IPS DF 4.7 (cell line): ENCODE results near the gene C19orf85.
"Not testable (repeated sequence)": the region's sequence is repeated elsewhere in the genome, so short reads cannot be mapped to it uniquely, and the experiment has no call there.

Experiments used
- DNase-seq: peaks from one replicate; pipeline ENCODE4 v3.0.0-alpha.2; 2013; ENCODE audit warnings: low spot score; ENCODE audit errors: extremely low read depth

C19orf85 gene

GRCh38 chr19:55464662-55465054, at the start of gene C19orf85:
Gene C19orf85, minus strand, starts transcription at chr19:55464751. Its CDS starts 197 bp downstream, at chr19:55464554.
- DNase-seq, result no peak

DNA sequence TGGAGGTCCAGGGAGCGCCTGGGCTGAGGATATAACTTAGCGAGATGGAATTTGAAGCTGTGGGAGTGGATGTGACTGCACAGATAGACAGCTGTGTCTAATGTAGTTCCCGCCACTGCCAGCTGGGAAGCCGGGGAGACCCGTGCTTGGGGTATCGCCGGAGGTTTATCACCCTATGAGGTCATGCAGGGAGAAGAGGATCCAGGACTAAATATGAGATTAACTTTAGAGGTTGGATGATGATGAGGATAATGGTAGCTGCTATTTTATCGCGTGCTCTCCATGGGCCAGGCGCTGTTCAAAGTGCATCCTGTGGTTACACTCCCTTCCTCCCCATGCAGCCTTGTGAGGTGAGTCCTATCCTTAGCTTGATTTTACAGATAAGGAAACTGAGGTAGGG, 43.6 kb upstream of the C19orf85 start:
- DNase-seq, result no peak

- no peak for DNase-seq
Observed at GRCh38 chr19:55504981-55505380, 40.4 kb upstream of the C19orf85 start.

GRCh38 chr19:55504252-55504603, 39.7 kb upstream of the C19orf85 start:
- no peak for DNase-seq

- no peak for DNase-seq
Observed at GRCh38 chr19:55503502-55504251, 39.1 kb upstream of the C19orf85 start.

DNA sequence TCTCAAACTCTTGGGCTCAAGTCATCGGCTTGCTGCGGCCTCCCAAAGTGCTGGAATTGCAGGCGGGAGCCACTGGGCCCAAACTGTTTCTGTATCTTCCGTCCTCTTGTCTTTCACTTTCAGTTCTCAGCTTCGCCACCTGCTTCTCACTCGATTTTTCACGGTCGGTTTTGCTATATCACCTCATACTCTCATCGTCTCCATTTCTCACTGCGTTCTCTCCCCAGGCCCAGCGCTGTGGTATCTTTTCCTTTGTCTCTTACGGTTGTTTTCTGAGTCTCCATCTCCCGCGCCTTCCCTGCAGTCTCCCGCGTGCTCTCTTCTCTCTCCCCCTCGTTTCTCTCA, 38.6 kb upstream of the C19orf85 start:
- no peak for DNase-seq

DNA sequence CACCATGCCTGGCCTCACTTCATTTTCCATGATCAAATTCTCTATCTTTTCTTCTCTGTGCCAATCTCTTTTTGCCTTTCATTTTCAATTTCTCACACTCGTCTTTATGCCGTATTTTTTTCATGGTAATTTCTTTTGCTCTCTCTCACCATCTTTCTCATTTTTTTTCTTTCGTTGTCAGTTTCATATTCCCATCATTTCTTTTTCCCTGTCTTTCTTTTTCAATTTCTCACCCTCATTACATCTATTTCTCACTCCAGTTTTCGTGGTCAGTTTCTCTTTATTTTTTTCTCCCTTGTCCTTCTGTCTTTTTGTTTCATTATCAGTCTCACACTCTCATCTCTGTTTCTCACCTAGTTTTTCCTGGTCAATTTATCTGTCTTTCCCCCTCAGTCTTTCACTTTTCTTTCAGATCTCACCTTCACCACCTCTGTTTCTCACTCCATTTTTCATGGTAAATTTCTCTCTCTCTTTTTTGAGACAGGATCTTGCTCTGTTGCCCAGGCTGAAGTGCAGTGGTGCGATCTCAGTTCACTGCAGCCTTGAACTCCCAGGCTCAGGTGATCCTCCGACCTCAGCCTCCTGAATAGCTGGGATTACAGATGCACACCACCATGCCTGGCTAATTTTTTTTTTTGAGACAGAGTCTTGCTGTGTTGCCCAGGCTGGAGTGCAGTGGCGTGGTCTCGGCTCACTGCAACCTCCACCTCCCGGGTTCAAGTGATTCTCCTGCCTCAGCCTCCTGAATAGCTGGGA, 37.8 kb upstream of the C19orf85 start:
- no peak for DNase-seq

DNA sequence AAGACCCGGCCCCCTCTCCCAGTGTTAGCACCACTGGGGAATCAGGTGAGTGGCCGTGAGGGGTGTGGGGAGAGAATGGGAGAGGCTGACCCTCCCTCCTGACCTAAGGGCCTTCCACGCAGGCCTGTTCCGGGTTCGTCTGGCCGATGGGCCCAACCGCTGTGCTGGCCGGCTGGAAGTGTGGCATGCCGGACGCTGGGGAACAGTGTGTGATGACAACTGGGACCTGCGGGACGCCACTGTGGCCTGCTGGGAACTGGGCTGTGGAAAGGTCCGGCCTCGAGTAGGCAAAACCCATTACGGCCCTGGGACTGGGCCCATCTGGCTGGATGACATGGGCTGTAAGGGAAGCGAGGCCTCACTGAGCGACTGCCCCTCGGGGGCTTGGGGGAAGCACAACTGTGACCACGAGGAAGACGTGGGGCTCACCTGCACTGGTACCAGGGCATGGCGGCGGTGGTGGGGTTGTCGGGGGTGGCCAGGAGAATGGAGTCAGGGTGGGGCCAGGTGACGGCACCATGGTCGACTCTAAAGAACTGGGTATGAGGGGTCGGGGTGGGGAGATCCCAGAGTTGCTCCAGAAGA, 35.9 kb upstream of the C19orf85 start:
- DNase-seq, result no peak

- no peak for DNase-seq
Observed at GRCh38 chr19:55498246-55498840, 33.8 kb upstream of the C19orf85 start.

GRCh38 chr19:55497763-55498162, 33.2 kb upstream of the C19orf85 start:
- DNase-seq, result no peak

DNA sequence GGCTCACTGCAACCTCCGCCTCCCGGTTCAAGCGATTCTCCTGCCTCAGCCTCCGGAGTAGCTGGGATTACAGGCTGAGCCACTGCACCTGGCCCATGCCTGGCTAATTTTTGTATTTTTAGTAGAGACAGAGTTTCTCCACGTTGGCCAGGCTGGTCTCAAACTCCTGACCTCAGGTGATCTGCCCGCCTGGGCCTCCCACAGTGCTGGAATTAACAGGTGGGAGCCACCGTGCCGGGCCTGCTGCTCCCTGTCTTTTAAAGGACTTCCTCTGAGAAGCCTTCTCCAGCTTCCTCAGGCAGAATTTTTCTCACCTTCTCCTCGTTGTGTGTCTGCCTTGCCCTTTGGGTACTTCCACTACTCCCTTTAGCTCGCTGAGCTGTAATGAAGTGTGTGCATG, 32.3 kb upstream of the C19orf85 start:
- not testable (repeated sequence) for DNase-seq

- no peak for DNase-seq
Observed at GRCh38 chr19:55495646-55496349, 31.2 kb upstream of the C19orf85 start.

DNA sequence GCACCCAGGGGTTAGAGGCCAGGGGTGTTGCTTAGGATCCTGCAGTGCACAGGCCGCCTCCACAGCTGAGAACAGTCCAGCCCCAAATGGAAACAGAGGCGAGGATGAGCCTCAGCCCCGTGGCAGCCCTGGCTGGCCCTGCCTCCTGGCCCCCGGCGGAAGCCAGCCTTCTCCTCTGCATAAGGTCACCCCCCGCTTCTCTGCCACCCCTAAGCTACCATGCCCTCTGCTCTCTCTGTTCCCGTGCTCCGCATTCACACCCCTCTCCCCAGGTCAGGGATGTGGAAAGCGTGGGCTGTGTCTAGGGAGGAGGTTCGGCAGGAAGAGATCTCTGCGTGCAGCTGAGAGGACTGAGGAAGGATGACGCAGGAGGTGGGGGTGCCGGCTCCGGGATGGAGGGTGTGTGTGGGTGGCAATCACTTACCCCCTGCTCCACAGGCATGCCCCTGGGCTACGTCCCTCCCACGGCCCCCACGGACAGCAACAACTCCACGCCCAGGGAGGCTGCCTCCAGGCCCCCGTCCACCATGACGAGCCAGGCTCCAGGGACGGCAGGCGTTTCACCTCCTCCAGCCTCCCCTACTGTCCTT, 29.7 kb upstream of the C19orf85 start:
- DNase-seq, result no peak

- DNase-seq, result no peak
Observed at GRCh38 chr19:55493645-55494171, 29.2 kb upstream of the C19orf85 start.

DNA sequence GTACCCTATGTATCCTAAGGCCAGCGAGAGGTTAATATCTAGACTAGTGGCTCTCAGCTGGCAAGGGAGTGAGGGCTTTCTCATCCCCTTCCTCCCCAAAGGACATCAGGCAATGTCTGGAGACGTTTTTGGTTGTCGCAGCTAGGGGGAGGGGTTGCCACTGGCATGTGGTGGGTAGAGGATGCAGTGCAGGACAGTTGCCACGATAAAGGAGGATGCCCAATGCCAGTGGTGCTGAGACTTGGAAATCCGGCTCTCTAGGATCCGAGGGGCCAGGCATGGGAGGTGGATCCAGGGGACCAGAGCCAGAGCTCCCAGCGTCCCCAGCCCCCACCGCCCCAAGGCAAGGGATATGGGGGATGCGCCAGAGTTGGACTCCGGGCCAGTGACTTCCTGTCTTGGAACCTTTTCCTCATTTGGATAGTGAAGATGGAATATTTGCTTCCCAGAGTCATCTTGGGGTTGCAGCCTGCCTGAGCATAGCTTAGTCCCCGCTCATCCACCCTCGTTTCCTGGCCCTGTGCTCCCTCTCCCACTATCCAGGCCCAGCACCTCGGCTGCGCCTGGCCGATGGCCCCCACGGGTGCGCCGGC, 28.6 kb upstream of the C19orf85 start:
- DNase-seq, result no peak

- no peak for DNase-seq
Observed at GRCh38 chr19:55492362-55492944, 27.9 kb upstream of the C19orf85 start.

DNA sequence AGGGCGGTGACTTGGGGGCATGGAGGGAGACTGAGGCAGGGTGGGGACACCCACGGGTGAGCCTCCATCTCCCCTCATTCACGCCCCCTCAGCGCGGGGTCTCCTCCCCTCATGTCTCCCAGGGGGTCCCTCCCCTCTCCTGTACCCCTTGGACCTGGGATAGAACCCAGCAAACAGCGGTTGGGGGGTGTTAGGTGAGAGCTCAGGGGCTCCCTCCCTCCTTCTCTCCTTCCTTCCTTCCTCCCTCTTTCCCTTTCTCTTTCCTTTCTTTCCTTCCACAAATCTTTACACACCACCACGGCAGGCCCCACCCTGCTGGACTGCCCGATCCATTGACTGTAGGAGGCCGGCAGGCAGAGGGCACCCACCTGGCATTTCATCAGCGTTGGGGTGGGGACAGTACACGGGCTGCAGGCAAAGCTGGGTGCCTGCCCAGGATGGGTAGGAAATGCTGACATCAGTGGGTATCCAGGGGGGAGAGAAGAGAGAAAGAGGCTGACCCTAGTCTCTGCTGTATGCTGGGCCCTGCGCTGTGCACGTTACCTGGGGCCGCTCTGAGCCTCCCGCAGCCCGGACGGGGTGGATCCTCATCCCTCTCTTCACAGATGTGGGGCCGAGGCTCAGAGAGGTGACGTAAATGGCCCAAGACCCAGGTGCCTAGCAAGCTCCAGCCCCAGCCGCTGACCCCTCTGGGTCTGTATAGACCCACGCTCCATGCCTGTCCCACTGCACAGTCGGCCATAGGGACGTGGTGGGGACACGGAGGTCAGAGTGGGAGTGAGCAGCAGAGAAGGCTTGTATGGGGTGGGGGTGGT, 27.2 kb upstream of the C19orf85 start:
- DNase-seq, result no peak

GRCh38 chr19:55490478-55491432, 26.2 kb upstream of the C19orf85 start:
- no peak for DNase-seq
